Activated naive CD8-positive, alpha-beta T cell treated with anti-CD3 and anti-CD28 coated beads, Interleukin-2, amount 50 U/mL, for 24 hours (primary cell): ENCODE data around the gene RNF157.

Experiments
- ATAC-seq: fragments of 150-1000 bp; cut with Tn5 transposase; one replicate; pipeline ENCODE4 v1.10.0; 2021
- DNase-seq: peaks from one replicate; pipeline ENCODE4 v3.0.0; 2021
- H3K27ac Mint-ChIP-seq: one replicate; pipeline ENCODE4 v1.8.0; 2021; ENCODE audit warnings: mild to moderate bottlenecking, mixed read lengths
- H3K27me3 Mint-ChIP-seq: one replicate; pipeline ENCODE4 v1.8.0; 2021; ENCODE audit warnings: mixed read lengths
- H3K36me3 Mint-ChIP-seq: one replicate; pipeline ENCODE4 v1.8.0; 2021; ENCODE audit warnings: low read depth, mixed read lengths
- H3K4me1 Mint-ChIP-seq: one replicate; pipeline ENCODE4 v1.8.0; 2021; ENCODE audit warnings: mixed read lengths
- H3K4me3 Mint-ChIP-seq: one replicate; pipeline ENCODE4 v1.8.0; 2021; ENCODE audit warnings: mild to moderate bottlenecking, moderate library complexity, mixed read lengths
- H3K9me3 Mint-ChIP-seq: one replicate; pipeline ENCODE4 v1.8.0; 2021; ENCODE audit warnings: mixed read lengths

The RNF157 gene

DNA sequence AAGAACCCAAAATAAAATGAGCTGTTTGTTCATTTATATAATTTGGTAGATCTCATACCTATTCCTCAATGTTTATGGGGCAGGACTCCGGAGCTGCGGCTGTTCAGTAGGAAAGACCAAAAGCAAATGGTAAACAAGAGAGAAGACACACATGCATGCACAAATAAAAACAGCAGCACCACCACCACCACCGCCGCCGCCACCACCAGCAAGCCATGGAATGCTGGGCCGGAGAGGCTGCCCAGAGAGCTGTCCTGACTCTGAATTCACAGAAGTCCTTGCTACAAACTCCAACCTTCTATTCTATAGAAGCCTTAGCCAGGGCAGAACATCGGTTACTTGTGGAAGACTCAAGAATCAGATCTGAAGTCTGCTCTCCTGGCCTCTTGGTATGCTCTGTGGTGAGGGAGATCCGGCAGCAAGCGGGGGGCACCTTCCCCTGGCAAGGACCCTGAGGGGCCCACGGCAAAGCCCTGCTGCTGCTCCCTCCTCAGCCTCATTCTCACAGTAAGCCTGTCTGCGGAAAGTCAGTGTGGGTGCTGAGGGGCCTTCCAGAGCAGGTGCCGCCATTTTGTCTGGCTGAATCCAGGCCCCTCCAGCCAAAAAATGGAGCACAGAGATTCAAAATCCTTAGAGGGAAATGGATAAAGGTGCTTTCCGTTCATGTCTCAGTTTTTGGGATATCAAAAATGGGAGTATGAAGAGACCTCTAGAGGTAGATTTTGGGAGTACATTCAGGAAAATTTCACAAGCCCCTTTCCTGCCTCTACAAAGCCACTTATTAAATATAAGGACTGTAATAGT, 92.9 kb downstream of the RNF157 start:
- ATAC-seq (no peak), DNase-seq (no peak)
- Mint-ChIP-seq H3K27ac (no peak overlapping the region), H3K4me1 (peaks cover 65% of the 10 kb centered on the region), H3K4me3 (no peak overlapping the region), H3K36me3 (peaks cover 14% of the 10 kb centered on the region), H3K27me3 (no peaks in the 10 kb centered on the region), H3K9me3 (no peaks in the 10 kb centered on the region)

DNA sequence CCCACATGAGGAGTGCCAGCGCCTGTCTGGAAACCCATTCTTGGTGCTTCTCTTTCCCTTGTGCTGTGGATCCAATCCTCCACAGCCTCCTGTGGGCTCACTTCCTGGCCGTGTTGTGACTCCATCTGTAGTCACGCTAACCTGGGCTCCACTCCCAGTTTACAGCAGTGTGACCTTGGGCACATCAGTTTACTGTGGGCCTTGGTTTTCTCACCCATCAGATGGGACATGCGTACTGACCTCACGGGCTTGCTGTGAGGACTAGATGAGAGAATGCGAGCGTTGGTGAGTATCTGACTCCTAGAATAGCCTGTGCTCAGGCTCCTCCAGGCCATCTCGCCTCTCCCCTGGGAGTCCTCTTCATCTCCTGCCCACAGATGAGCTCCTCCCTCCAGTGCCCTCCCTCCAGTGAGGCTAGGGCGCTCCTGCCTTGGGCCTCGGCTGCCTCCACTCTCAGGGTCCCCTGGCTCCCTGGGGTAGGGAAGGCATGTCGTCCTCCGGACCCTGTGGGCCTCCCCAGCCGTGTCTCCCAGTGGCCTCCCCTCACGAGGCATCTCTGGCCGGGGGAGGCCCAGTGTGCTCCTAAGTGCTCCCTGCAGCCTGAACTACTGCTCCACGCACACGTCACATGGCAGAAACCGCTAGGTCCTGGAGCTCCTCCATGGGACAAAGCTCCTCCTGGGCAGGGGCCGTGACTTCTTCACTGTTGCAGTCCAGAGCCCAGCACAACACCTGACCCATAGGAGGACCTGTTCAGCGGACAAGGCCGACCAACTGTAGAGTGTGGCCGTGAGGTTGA, 94.0 kb downstream of the RNF157 start:
- Mint-ChIP-seq H3K4me3 (peak overlapping the region; percentile 65), H3K27me3 (no peaks in the 10 kb centered on the region), H3K4me1 (peaks cover 63% of the 10 kb centered on the region), H3K27ac (peak overlapping the region; percentile 94), H3K9me3 (no peaks in the 10 kb centered on the region), H3K36me3 (peaks cover 5% of the 10 kb centered on the region)
- ATAC-seq (no peak), DNase-seq (no peak)

GRCh38 chr17:76145231-76146052, 94.9 kb downstream of the RNF157 start:
- H3K36me3 Mint-ChIP-seq = peaks cover 2% of the 10 kb centered on the region
- peaks cover 64% of the 10 kb centered on the region for H3K4me1 Mint-ChIP-seq
- peak overlapping the region; percentile 94 for H3K27ac Mint-ChIP-seq
- peaks cover under 1% of the 10 kb centered on the region for H3K27me3 Mint-ChIP-seq
- no peaks in the 10 kb centered on the region for H3K9me3 Mint-ChIP-seq
- DNase-seq (peak; percentile 31), ATAC-seq (no peak)
- peak overlapping the region; percentile 65 for H3K4me3 Mint-ChIP-seq

DNA sequence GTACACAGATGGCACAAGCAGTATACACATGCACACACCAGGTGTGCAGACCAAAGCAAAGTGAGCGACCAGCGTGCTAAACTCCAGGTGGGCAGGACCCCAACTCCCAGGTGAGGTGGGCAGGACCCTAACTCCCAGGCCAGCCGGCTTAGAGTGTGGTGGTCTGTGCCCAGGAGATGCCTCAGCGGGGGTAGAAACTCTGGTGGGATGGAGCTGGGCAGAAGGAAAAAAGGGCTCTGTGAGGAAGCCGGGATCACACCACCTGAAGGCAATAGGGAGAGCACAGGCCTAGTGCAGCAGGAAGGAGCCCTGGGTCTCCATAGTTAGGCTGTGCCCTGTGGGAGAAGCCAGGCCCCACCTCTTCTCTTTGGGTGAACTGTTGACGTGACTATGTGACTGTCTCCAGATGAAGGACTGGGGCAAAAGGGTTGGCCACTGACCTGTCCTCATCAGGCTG, 97.7 kb downstream of the RNF157 start:
- peaks cover 67% of the 10 kb centered on the region for H3K4me1 Mint-ChIP-seq
- H3K4me3 Mint-ChIP-seq = peak overlapping the region; percentile 2
- DNase-seq (no peak), ATAC-seq (no peak)
- H3K9me3 Mint-ChIP-seq = no peaks in the 10 kb centered on the region
- no peaks in the 10 kb centered on the region for H3K36me3 Mint-ChIP-seq
- H3K27me3 Mint-ChIP-seq = peaks cover 2% of the 10 kb centered on the region
- peak overlapping the region; percentile 32 for H3K27ac Mint-ChIP-seq

- DNase-seq (no peak), ATAC-seq (no peak)
- H3K27ac Mint-ChIP-seq = peak overlapping the region; percentile 67
- peaks cover 2% of the 10 kb centered on the region for H3K27me3 Mint-ChIP-seq
- H3K36me3 Mint-ChIP-seq = no peaks in the 10 kb centered on the region
- H3K9me3 Mint-ChIP-seq = no peaks in the 10 kb centered on the region
- peaks cover 66% of the 10 kb centered on the region for H3K4me1 Mint-ChIP-seq
- peak overlapping the region; percentile 68 for H3K4me3 Mint-ChIP-seq
These were observed 98.2 kb downstream of the RNF157 start for GRCh38 chr17:76142039-76142584.

- peak; percentile 90 for DNase-seq
- no peaks in the 10 kb centered on the region for H3K36me3 Mint-ChIP-seq
- peak within 1 kb of the TSS; percentile 67 for H3K27ac Mint-ChIP-seq
- ATAC-seq = peak; percentile 77
- H3K4me3 Mint-ChIP-seq = peak within 1 kb of the TSS; percentile 68
- H3K27me3 Mint-ChIP-seq = peaks cover 2% of the 10 kb centered on the region
- no peaks in the 10 kb centered on the region for H3K9me3 Mint-ChIP-seq
- peaks cover 60% of the 10 kb centered on the region for H3K4me1 Mint-ChIP-seq
These were observed 98.9 kb downstream of the RNF157 start, which contains the start of gene FOXJ1 for GRCh38 chr17:76141212-76142038. FOXJ1 (minus strand) TSS chr17:76141245; CDS start chr17:76140395, 850 bp downstream.

DNA sequence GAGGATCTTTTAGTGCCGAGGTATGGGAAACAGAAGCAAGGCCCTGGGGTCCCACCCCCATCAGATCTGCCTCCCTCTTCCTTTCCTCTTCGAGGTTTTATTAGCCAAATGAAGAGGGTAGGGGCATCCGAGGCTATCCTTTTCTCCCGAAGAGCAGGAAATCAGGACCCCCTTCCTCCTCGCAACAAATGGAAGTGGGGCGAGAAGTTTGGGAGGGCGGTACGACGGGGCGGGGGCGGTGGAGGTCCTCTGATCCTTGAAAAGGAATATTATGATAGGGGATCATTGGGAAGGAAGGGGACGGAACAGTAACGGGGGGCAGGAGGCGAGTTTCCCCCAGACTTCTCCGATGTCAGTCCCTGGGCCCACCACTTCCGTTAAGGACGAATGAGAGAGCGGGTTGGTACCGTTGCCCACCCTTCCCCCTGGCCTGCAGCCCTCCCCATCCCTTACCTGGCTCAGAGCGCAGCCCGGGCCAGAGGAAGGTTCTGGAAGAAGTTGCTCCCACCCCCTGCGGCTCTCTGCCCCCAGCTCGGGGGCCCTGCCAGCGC, 99.6 kb downstream of the RNF157 start:
- Mint-ChIP-seq H3K27me3 (peaks cover 2% of the 10 kb centered on the region), H3K4me3 (peak overlapping the region; percentile 68), H3K27ac (peak overlapping the region; percentile 14), H3K9me3 (no peaks in the 10 kb centered on the region), H3K36me3 (no peaks in the 10 kb centered on the region), H3K4me1 (peaks cover 54% of the 10 kb centered on the region)
- no peak for ATAC-seq
- DNase-seq = no peak

DNA sequence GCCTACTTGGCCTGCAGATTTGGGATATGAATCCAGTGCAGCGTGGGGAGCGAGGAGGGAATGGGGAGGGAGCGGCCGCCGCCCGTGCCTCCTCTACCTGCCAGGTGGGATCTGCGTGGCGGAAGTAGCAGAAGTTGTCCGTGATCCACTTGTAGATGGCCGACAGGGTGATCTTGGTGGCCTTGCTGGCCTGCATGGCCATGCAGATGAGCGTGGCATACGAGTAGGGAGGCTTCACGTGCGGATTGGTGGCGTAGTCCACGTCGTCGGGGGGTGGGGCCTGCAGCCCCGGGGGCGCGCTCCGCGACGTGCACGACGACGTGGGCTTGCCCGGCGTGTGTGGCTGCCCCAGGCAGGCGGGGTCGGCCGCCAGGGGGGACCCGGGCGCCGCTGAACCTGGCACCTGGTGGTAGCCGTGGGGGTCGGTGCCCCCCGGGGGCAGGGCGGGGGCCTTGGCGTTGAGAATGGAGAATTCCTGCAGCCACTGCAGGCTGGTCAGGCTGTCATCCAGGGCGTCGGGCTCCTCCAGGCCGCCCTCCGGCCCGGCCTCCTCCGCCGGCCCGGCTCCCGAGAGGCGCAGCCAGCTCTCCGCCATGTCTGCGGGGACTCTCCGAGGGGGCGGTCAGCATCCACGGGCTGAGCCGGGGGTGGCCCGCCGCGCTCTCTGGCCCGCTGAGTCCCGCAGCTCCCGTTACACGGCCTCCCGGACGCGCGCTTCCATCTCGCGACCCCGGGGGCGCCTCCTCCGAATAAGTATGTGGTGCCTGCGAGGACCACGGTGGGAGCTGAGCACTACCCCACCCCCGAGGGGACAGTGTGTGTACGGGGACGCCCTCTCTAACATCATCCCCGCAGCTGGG, 100.3 kb downstream of the RNF157 start:
- no peaks in the 10 kb centered on the region for H3K9me3 Mint-ChIP-seq
- H3K27ac Mint-ChIP-seq = peak overlapping the region; percentile 27
- no peaks in the 10 kb centered on the region for H3K36me3 Mint-ChIP-seq
- H3K27me3 Mint-ChIP-seq = peaks cover 2% of the 10 kb centered on the region
- H3K4me1 Mint-ChIP-seq = peaks cover 52% of the 10 kb centered on the region
- ATAC-seq (peak; percentile 51), DNase-seq (peak; percentile 64)
- H3K4me3 Mint-ChIP-seq = peak overlapping the region; percentile 75

- Mint-ChIP-seq H3K27me3 (peaks cover 2% of the 10 kb centered on the region), H3K4me1 (peaks cover 50% of the 10 kb centered on the region), H3K36me3 (no peaks in the 10 kb centered on the region), H3K9me3 (no peaks in the 10 kb centered on the region), H3K4me3 (peak overlapping the region; percentile 75), H3K27ac (peak overlapping the region; percentile 27)
- DNase-seq = no peak
- ATAC-seq = no peak
These were observed 101.2 kb downstream of the RNF157 start for GRCh38 chr17:76138896-76139752.

- H3K4me3 Mint-ChIP-seq = no peak overlapping the region
- ATAC-seq = no peak
- DNase-seq = no peak
- H3K4me1 Mint-ChIP-seq = peaks cover 50% of the 10 kb centered on the region
- no peak overlapping the region for H3K27ac Mint-ChIP-seq
- no peaks in the 10 kb centered on the region for H3K9me3 Mint-ChIP-seq
- no peaks in the 10 kb centered on the region for H3K36me3 Mint-ChIP-seq
- peaks cover 2% of the 10 kb centered on the region for H3K27me3 Mint-ChIP-seq
These were observed 101.9 kb downstream of the RNF157 start for GRCh38 chr17:76138234-76138895.

DNA sequence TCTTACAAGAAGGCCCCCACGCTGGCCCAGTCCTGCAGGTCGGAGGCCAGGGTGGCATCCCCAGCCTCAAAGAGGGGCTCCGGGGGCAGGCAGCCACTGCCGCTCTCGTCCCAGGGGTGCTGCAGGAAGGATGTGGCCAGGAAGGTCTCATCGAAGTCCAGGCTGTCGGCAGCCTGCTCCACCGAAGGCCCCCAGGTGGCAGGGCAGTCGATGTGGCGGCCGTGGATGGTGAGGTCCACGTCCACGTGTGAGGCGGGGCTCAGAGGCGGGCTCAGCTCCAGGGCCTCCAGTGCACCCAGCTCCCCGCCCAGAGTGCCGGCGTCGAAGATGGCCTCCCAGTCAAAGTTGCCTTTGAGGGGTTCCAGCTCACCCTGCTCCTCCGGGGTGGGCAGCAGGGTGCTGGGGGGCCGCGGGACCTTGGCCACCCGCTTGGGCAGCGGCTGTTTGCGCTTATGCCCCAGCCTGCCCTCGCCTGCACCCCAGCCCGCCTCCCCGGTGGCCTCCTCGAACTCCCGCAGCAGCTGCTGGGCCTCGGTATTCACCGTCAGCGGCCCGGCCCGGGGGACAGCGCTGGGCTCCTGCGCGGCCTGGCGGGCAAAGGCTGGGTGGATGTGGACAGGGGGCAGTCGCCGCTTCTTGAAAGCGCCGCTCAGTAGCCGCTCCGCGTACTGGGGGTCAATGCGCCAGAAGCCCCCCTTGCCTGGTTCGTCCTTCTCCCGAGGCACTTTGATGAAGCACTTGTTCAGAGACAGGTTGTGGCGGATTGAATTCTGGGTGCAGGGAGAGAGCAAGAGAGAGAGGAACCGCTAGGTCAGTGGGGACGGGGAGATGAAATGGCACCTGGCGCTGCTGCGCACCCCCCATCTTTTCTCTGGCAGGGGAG, 102.7 kb downstream of the RNF157 start:
- DNase-seq = no peak
- no peak for ATAC-seq
- H3K4me1 Mint-ChIP-seq = peaks cover 43% of the 10 kb centered on the region
- no peaks in the 10 kb centered on the region for H3K36me3 Mint-ChIP-seq
- peaks cover 2% of the 10 kb centered on the region for H3K27me3 Mint-ChIP-seq
- H3K9me3 Mint-ChIP-seq = no peaks in the 10 kb centered on the region
- no peak overlapping the region for H3K4me3 Mint-ChIP-seq
- H3K27ac Mint-ChIP-seq = no peak overlapping the region
